Mesendoderm (in vitro differentiated cells): Measurements from ENCODE around the gene EIF2AK2.

Source experiments
- DNase-seq: peaks from one replicate; pipeline ENCODE4 v3.0.0; 2013
- H2AK5ac ChIP-seq: 2 replicates; pipeline ENCODE4 v1.6.1; 2013; ENCODE audit warnings: low read length, inconsistent platforms
- H2BK120ac ChIP-seq: 2 replicates; pipeline ENCODE4 v1.6.1; 2013; ENCODE audit warnings: low read depth, mild to moderate bottlenecking, low read length, moderate library complexity, mixed read lengths
- H2BK15ac ChIP-seq: replicated peaks from 2 replicates; pipeline ENCODE4 v1.6.1; 2013; ENCODE audit warnings: low read depth, mild to moderate bottlenecking, moderate library complexity
- H2BK5ac ChIP-seq: 2 replicates; pipeline ENCODE4 v1.6.1; 2013; ENCODE audit warnings: low read length, inconsistent platforms
- H3K18ac ChIP-seq: 2 replicates; pipeline ENCODE4 v1.6.1; 2013; ENCODE audit warnings: mild to moderate bottlenecking, low read length, mixed read lengths
- H3K23ac ChIP-seq: one replicate; pipeline ENCODE4 v1.6.1; 2013; ENCODE audit warnings: low read length
- H3K27ac ChIP-seq: 2 replicates; pipeline ENCODE4 v1.5.1; 2013; ENCODE audit warnings: low read depth, mild to moderate bottlenecking, inconsistent platforms, low read length, moderate library complexity
- H3K27me3 ChIP-seq: 2 replicates; pipeline ENCODE4 v1.6.1; 2013; ENCODE audit warnings: low read length, control low read depth, mild to moderate bottlenecking, inconsistent platforms; ENCODE audit not compliant: insufficient read depth, poor library complexity
- H3K36me3 ChIP-seq: 2 replicates; pipeline ENCODE4 v1.6.1; 2013; ENCODE audit warnings: low read length, inconsistent platforms; ENCODE audit not compliant: control insufficient read depth, insufficient read depth
- H3K4ac ChIP-seq: one replicate; pipeline ENCODE4 v1.6.1; 2013; ENCODE audit warnings: low read depth, mild to moderate bottlenecking, low read length, moderate library complexity
- H3K4me1 ChIP-seq: 2 replicates; pipeline ENCODE4 v1.6.1; 2013; ENCODE audit warnings: low read depth, low read length, inconsistent platforms; ENCODE audit not compliant: control insufficient read depth
- H3K4me2 ChIP-seq: 2 replicates; pipeline ENCODE4 v1.6.1; 2013; ENCODE audit warnings: low read length
- H3K4me3 ChIP-seq: 2 replicates; pipeline ENCODE4 v1.5.1; 2013; ENCODE audit warnings: mild to moderate bottlenecking, low read length
- H3K56ac ChIP-seq: one replicate; pipeline ENCODE4 v1.6.1; 2013; ENCODE audit warnings: low read length
- H3K79me1 ChIP-seq: 2 replicates; pipeline ENCODE4 v1.6.1; 2013; ENCODE audit warnings: low read length, inconsistent platforms
- H3K79me2 ChIP-seq: 2 replicates; pipeline ENCODE4 v1.6.1; 2013; ENCODE audit warnings: mild to moderate bottlenecking, low read length; ENCODE audit not compliant: control insufficient read depth, insufficient read depth
- H3K9ac ChIP-seq: 2 replicates; pipeline ENCODE4 v1.6.1; 2013; ENCODE audit warnings: low read length, inconsistent platforms
- H4K5ac ChIP-seq: one replicate; pipeline ENCODE4 v1.6.1; 2013; ENCODE audit warnings: low read length
- H4K8ac ChIP-seq: one replicate; pipeline ENCODE4 v1.6.1; 2013; ENCODE audit warnings: low read depth, mild to moderate bottlenecking, control low read depth, low read length, moderate library complexity
- WGBS: extraction: QIAGEN DNeasy Blood & Tissue Kit; methylation state at CpG from one replicate; pipeline ENCODE4 v1.1.7; 2013; ENCODE audit warnings: low lambda C conversion rate, missing lambda C conversion rate; ENCODE audit not compliant: insufficient coverage; ENCODE audit errors: extremely low coverage; 5-methylcytosine and 5-hydroxymethylcytosine counted together

EIF2AK2 gene

GRCh38 chr2:37132914-37133313 is 23.9 kb downstream of the EIF2AK2 start:
- no peak overlapping the region for H3K4me3 ChIP-seq
- H3K4me1 ChIP-seq = no peaks in the 10 kb centered on the region
- H3K56ac ChIP-seq = no peak overlapping the region
- no peak overlapping the region for H3K27ac ChIP-seq
- no peak overlapping the region for H2BK5ac ChIP-seq
- no peak overlapping the region for H4K8ac ChIP-seq
- H3K9ac ChIP-seq = no peak overlapping the region
- no peak for DNase-seq
- H3K27me3 ChIP-seq = no peaks in the 10 kb centered on the region
- no peak overlapping the region for H3K18ac ChIP-seq
- H2BK15ac ChIP-seq = no peak overlapping the region
- no peak overlapping the region for H2BK120ac ChIP-seq
- no peak overlapping the region for H2AK5ac ChIP-seq
- no CpG with 5 or more reads among the region's 6 CpGs for WGBS
- H3K23ac ChIP-seq = no peak overlapping the region
- H4K5ac ChIP-seq = no peak overlapping the region
- H3K4me2 ChIP-seq = no peak overlapping the region
- no peaks in the 10 kb centered on the region for H3K79me1 ChIP-seq
- no peak overlapping the region for H3K4ac ChIP-seq
- H3K79me2 ChIP-seq = no peaks in the 10 kb centered on the region
- peaks cover 4% of the 10 kb centered on the region for H3K36me3 ChIP-seq

DNA sequence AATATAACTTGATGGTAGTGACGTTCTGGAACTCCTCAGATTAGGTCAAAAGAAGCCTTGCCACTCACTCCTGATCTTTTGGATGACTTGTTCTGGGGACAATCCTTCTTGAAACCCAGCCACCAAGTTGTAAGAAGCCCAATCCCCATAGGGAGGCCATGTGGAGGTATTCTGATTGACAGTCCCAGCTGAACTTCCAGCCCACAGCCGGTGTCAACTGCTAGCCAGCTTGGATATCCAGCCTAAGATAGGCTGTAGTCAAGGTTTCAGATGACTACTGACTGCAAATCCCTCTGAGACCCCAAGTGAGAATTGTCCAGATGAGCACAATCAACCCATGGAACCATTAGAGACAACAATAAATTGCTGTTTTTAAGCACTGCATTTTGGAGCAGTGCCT is 31.4 kb downstream of the EIF2AK2 start:
- Histone ChIP-seq H3K4me2 (no peak overlapping the region), H4K8ac (no peak overlapping the region), H3K36me3 (peaks cover 5% of the 10 kb centered on the region), H2AK5ac (no peak overlapping the region), H3K27me3 (no peaks in the 10 kb centered on the region), H3K4me3 (no peak overlapping the region), H3K79me2 (no peaks in the 10 kb centered on the region), H2BK120ac (no peak overlapping the region), H3K9ac (no peak overlapping the region), H3K23ac (no peak overlapping the region), H3K4me1 (no peaks in the 10 kb centered on the region), H2BK5ac (no peak overlapping the region), H2BK15ac (no peak overlapping the region), H3K56ac (no peak overlapping the region), H3K27ac (no peak overlapping the region), H3K18ac (no peak overlapping the region), H4K5ac (no peak overlapping the region), H3K4ac (no peak overlapping the region), H3K79me1 (no peaks in the 10 kb centered on the region)
- DNase-seq = no peak
- WGBS = no CpG with 5 or more reads among the region's 2 CpGs

- Histone ChIP-seq H3K36me3 (peaks cover 2% of the 10 kb centered on the region), H2BK15ac (no peak overlapping the region), H4K8ac (no peak overlapping the region), H3K79me1 (no peaks in the 10 kb centered on the region), H2BK5ac (no peak overlapping the region), H3K4me3 (no peak overlapping the region), H3K79me2 (no peaks in the 10 kb centered on the region), H3K18ac (no peak overlapping the region), H3K4ac (no peak overlapping the region), H2BK120ac (no peak overlapping the region), H3K4me1 (no peaks in the 10 kb centered on the region), H3K56ac (no peak overlapping the region), H3K4me2 (no peak overlapping the region), H3K27me3 (no peaks in the 10 kb centered on the region), H4K5ac (no peak overlapping the region), H3K27ac (no peak overlapping the region), H3K9ac (no peak overlapping the region), H3K23ac (no peak overlapping the region), H2AK5ac (no peak overlapping the region)
- DNase-seq = no peak
- no CpG with 5 or more reads among the region's 5 CpGs for WGBS
These were observed 37.6 kb downstream of the EIF2AK2 start for GRCh38 chr2:37119157-37119556.

DNA sequence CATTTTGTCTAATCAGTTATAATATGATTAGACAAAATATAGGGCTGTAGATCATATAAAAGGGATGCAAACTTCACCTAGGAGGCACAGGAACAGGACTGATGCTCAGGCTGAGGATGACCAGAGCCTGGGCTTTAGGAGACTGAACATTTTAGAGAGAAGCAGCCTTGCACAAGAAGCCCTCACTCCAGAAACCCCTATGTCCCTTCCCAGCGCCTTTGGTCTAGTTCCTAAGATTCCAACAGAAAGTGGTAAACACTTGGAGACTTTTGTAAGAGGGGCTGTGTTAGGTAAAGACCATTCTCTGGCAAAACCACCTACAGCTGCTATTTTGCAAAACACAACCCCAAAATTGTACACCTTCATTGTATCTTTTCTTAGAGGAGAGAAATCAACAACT is 39.2 kb downstream of the EIF2AK2 start:
- H3K36me3 ChIP-seq = peaks cover 2% of the 10 kb centered on the region
- DNase-seq = no peak

DNA sequence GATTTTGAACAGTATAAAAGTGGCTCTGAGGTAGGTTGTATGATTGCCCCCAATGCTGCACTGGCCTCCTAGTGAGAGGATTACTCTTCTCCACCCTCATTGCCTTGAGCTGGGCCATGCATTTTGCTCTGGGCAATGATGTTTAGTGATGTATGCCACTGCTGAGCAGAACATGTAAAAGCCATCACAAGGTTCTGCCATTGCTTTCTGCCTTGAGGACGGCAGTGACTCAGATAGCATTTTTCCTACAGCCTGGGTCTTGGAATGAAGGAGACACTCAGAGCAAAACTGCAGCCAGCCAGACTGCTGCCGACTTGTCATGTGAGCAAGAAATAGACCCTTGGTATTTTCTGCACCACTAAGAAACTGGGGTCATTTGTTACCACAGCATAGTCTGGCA is 44.8 kb downstream of the EIF2AK2 start:
- Histone ChIP-seq H3K27me3 (no peaks in the 10 kb centered on the region), H2BK120ac (no peak overlapping the region), H3K18ac (no peak overlapping the region), H2BK5ac (no peak overlapping the region), H3K79me1 (no peaks in the 10 kb centered on the region), H4K8ac (no peak overlapping the region), H4K5ac (no peak overlapping the region), H3K4me2 (no peak overlapping the region), H3K9ac (no peak overlapping the region), H3K4me3 (no peak overlapping the region), H3K23ac (no peak overlapping the region), H3K4me1 (no peaks in the 10 kb centered on the region), H3K27ac (no peak overlapping the region), H3K79me2 (no peaks in the 10 kb centered on the region), H3K36me3 (no peaks in the 10 kb centered on the region), H3K56ac (no peak overlapping the region), H2AK5ac (no peak overlapping the region), H3K4ac (no peak overlapping the region), H2BK15ac (no peak overlapping the region)
- WGBS = no CpG with 5 or more reads among the region's 2 CpGs
- DNase-seq = peak; percentile 19

More for the DNA sequence above, 39.2 kb downstream of the EIF2AK2 start:
- Histone ChIP-seq H3K79me1 (no peaks in the 10 kb centered on the region), H3K4me2 (no peak overlapping the region), H3K27ac (no peak overlapping the region), H3K4me1 (no peaks in the 10 kb centered on the region), H2AK5ac (no peak overlapping the region), H3K56ac (no peak overlapping the region), H3K79me2 (no peaks in the 10 kb centered on the region), H2BK120ac (no peak overlapping the region), H3K9ac (no peak overlapping the region), H4K5ac (no peak overlapping the region), H3K23ac (no peak overlapping the region), H3K18ac (no peak overlapping the region), H3K4me3 (no peak overlapping the region), H3K4ac (no peak overlapping the region), H2BK15ac (no peak overlapping the region), H2BK5ac (no peak overlapping the region), H3K27me3 (no peaks in the 10 kb centered on the region), H4K8ac (no peak overlapping the region)
- WGBS = no CpG with 5 or more reads among the region's 1 CpG
